HFFc6 (cell line): Measurements from ENCODE around the gene COL9A3. TPM values are rescaled to one million over a fixed set of nuclear protein-coding genes. Genes with fewer than 3 reads are reported as not detected.

Source experiments
- DNase-seq: peaks from one replicate; pipeline ENCODE4 v3.0.0-alpha.2; 2018
- H3K27ac Mint-ChIP-seq: 2 replicates; pipeline ENCODE4 v1.8.0; 2020; ENCODE audit warnings: mild to moderate bottlenecking, mixed read lengths
- H3K27me3 Mint-ChIP-seq: 2 replicates; pipeline ENCODE4 v1.8.0; 2021; ENCODE audit warnings: mild to moderate bottlenecking, moderate library complexity, mixed read lengths; ENCODE audit not compliant: insufficient read depth
- H3K36me3 Mint-ChIP-seq: 2 replicates; pipeline ENCODE4 v1.8.0; 2021; ENCODE audit warnings: low read depth, mixed read lengths
- H3K4me1 Mint-ChIP-seq: 2 replicates; pipeline ENCODE4 v1.8.0; 2020; ENCODE audit warnings: low read depth, mixed read lengths
- H3K4me3 Mint-ChIP-seq: 2 replicates; pipeline ENCODE4 v1.8.0; 2020; ENCODE audit warnings: mild to moderate bottlenecking, moderate library complexity, mixed read lengths
- H3K9me3 Mint-ChIP-seq: 2 replicates; pipeline ENCODE4 v1.8.0; 2020; ENCODE audit warnings: mild to moderate bottlenecking, mixed read lengths
- total RNA-seq, 6 experiments: library from RNA; stranded (reverse); fragmentation: NEBNext Ultra II Directional; extraction: Animal tissue kit (Norgen Biotek cat#: 25700); gene quantifications; 2 replicates in 1 of 6; 3 replicates in 5 of 6; pipeline ENCODE4 v1.2.3, GENCODE V29; 2021
- TF ChIP-seq, protein P1 (sequence below): fragments of 200-600 bp; sonication (generic); IDR thresholded peaks from 2 replicates; pipeline ENCODE4 v1.5.0; 2021; ENCODE audit warnings: antibody characterized with exemption, mild to moderate bottlenecking

Gene COL9A3
- total RNA-seq, 6 experiments from 2014 or later: 0.07 to 0.34 (median 0.09) TPM; not detected in 3

DNA sequence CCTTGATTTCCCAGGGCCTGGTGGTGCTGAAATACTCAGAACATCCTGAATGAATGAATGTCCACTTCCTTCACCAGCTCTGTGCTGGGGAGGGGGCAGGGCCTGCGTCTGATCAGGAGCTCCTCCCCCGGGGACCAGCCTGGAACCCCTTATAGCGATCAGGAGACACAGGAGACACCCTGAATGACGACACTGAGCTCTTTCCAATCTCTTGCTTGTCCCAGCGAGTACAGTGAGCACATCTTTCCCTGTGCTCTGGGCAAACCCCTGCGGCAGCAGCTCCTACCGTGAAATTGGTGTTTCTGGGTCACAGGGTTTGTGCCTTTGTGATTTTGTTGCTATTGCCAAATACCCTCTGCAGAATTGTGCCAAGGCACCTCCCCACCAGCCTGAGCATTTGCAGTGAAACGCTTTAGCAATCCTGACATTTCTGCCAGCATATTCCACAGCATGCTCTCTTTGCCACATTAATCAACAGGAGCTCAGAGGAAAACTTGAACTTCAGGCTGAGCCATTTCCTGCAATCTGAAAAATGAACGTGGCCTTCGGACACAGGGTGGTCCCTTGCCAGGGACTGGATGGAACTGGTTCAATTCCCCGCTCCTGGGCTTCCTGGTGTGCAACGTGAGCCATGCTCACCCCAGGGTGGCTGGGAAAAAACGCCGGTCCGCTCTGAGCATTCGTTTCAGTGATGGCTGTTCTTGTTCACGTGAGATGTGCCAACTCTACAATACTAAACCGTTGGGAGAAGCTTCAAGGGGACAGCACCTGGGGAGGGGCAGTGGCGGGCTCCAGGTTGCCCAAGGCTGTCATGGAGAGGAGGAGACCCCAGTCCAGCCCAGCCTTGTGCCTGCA is 43.6 kb upstream of the COL9A3 start:
- Mint-ChIP-seq H3K4me1 (peaks cover 31% of the 10 kb centered on the region), H3K36me3 (0 out of 2 replicates have a peak, but pooled peaks cover 4% of the 10 kb centered on the region), H3K9me3 (no peaks in the 10 kb centered on the region), H3K27ac (no peak overlapping the region), H3K27me3 (peaks cover 10% of the 10 kb centered on the region), H3K4me3 (no peak overlapping the region)
- no peak for DNase-seq
- TF ChIP-seq, protein P1, sequence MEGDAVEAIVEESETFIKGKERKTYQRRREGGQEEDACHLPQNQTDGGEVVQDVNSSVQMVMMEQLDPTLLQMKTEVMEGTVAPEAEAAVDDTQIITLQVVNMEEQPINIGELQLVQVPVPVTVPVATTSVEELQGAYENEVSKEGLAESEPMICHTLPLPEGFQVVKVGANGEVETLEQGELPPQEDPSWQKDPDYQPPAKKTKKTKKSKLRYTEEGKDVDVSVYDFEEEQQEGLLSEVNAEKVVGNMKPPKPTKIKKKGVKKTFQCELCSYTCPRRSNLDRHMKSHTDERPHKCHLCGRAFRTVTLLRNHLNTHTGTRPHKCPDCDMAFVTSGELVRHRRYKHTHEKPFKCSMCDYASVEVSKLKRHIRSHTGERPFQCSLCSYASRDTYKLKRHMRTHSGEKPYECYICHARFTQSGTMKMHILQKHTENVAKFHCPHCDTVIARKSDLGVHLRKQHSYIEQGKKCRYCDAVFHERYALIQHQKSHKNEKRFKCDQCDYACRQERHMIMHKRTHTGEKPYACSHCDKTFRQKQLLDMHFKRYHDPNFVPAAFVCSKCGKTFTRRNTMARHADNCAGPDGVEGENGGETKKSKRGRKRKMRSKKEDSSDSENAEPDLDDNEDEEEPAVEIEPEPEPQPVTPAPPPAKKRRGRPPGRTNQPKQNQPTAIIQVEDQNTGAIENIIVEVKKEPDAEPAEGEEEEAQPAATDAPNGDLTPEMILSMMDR: no peak

GRCh38 chr20:62773845-62774714 is 42.8 kb upstream of the COL9A3 start:
- H3K4me3 Mint-ChIP-seq: no peak overlapping the region
- H3K27ac Mint-ChIP-seq: no peak overlapping the region
- peaks cover 9% of the 10 kb centered on the region for H3K27me3 Mint-ChIP-seq
- H3K4me1 Mint-ChIP-seq: peaks cover 22% of the 10 kb centered on the region
- H3K9me3 Mint-ChIP-seq: no peaks in the 10 kb centered on the region
- DNase-seq: no peak
- 0 out of 2 replicates have a peak, but pooled peaks cover 4% of the 10 kb centered on the region for H3K36me3 Mint-ChIP-seq
- TF ChIP-seq, protein P1: no peak

DNA sequence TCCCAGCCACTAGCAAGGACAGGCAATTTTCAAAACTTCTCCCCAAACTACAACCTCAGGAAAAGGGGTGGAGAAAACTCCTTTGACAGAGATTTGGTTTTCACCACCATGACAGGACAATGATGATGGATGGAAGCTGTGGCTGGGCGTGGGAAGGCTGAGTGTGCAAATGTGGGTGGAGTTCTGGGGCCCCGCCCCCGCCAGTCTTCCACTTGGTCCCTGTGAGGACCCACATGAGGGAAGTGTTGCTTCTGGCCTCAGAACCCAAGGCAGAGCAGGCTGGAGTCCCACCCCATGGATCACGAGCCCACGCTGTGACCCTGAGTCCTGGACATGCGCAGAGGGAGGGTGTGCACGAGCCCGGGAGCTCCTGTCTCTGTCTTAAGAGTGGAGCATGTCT is 42.1 kb upstream of the COL9A3 start:
- Mint-ChIP-seq H3K27ac (no peak overlapping the region), H3K27me3 (peaks cover 9% of the 10 kb centered on the region), H3K9me3 (no peaks in the 10 kb centered on the region), H3K4me1 (peaks cover 20% of the 10 kb centered on the region), H3K36me3 (0 out of 2 replicates have a peak, but pooled peaks cover 4% of the 10 kb centered on the region), H3K4me3 (no peak overlapping the region)
- TF ChIP-seq, protein P1: no peak
- no peak for DNase-seq

DNA sequence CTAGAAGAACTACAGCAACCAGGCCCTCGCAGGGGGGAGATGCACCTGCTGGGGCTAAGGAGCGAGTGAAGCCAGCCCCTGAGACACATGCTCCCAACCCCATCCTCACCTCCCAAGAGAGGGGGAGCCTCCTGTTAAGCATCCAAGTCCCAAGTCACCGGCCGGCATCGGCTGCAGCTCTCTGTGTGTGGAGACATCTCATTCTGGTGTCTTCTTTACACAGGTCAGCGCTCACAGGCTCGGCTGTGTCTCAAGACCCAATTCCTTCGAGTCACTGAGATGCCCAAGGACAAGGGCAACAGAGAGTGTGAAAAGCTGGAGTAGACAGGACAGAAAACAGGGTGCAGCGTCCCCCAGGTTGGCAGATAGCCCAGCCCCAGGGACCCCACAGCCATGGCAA is 41.6 kb upstream of the COL9A3 start:
- H3K9me3 Mint-ChIP-seq: no peaks in the 10 kb centered on the region
- DNase-seq: no peak
- peaks cover 9% of the 10 kb centered on the region for H3K27me3 Mint-ChIP-seq
- H3K4me1 Mint-ChIP-seq: peaks cover 20% of the 10 kb centered on the region
- 0 out of 2 replicates have a peak, but pooled peaks cover 4% of the 10 kb centered on the region for H3K36me3 Mint-ChIP-seq
- TF ChIP-seq, protein P1: no peak
- no peak overlapping the region for H3K27ac Mint-ChIP-seq
- no peak overlapping the region for H3K4me3 Mint-ChIP-seq

DNA sequence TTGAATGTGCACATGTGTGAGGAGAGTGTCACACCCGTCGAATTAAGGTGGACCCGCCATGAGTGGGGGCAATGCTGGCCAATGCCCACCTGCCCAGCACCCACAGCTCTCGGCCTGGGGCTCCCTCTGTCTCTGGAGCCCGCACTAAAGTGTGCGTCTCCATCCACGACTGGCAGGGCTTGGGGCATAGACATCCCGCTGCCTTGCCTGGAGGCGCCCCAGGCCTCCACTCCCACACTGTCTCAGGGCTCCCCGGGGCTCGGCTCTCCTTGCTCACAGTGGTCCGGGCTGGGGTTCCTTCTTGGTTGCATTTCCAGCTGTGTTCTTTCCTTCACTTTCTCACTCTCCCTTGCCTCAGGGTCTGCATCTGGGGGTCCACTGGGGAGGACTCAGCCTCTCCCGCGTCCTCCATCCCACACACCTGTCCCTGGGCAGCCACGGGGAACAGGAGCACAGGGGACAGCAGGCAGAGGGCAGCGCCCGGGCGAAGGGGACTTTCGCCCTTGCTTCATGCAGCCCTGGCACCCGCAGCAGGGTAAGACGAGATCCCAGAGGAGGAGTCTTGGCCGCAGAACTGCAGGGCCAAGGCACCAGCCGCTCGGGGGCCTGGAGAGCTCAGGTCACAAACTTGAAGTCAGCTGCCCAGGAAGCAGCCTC is 40.7 kb upstream of the COL9A3 start:
- no peak overlapping the region for H3K27ac Mint-ChIP-seq
- no peak overlapping the region for H3K4me3 Mint-ChIP-seq
- no peak for DNase-seq
- H3K4me1 Mint-ChIP-seq: peaks cover 20% of the 10 kb centered on the region
- TF ChIP-seq, protein P1: no peak
- peaks cover 9% of the 10 kb centered on the region for H3K27me3 Mint-ChIP-seq
- H3K36me3 Mint-ChIP-seq: 0 out of 2 replicates have a peak, but pooled peaks cover 4% of the 10 kb centered on the region
- H3K9me3 Mint-ChIP-seq: no peaks in the 10 kb centered on the region
